GM23248 (cell line): ENCODE results near the gene TOLLIP.

ENCODE experiments used
- EZH2 ChIP-seq: fragments of 200-600 bp; sonication (generic); IDR thresholded peaks from 2 replicates; pipeline ENCODE4 v1.6.1; 2018; ENCODE audit warnings: antibody characterized with exemption, mild to moderate bottlenecking; ENCODE audit not compliant: insufficient read depth, poor library complexity, severe bottlenecking
- EZH2phosphoT487 ChIP-seq: fragments of 200-600 bp; sonication (generic); IDR thresholded peaks from 2 replicates; pipeline ENCODE4 v1.6.1; 2018; ENCODE audit warnings: antibody characterized with exemption, moderate library complexity, mild to moderate bottlenecking, low read depth; ENCODE audit not compliant: insufficient read depth

- TF ChIP-seq EZH2 (no peak), EZH2phosphoT487 (no peak)
These were observed 50.9 kb downstream of the TOLLIP start for GRCh38 chr11:1258401-1259075.
